ENCODE data around the gene TENM3.

DNA sequence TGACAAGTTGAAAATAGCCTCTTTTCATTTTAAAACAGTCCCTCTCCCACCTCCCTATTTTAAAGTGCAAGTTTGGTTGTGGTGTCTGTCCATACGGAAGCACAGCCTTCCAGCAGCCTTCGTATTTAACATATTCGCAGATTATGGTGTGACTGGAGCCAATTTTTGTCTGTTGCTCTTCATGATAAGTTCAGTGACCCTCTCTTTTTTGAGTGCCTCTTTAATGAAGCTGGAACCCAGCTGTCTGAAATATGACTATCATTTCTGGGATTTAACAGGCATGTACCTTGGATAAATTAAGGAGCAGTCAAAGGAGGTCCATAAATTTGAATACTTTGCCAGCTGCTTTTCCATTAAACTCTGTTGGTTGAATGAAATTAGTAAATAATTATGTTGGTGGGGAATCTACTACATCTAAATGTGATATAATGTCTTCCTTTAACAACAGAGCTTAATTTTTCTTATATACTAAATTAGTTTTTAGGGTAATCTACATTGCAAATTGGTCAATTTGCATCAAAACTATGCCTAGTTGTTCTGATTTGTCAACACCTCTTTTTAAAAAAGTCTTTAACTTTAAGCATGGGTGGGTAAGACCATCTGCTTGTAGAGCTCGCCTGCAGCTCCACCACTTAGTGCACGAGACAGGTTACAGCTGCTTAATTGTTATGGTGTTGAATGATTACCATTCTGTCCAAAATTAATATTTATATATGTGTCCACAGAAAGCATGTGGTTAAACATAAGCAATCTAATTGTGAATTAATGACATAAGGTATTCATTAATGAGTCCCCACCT, 457.4 kb downstream of the TENM3 start:
- TF ChIP-seq POLR2A (IDR thresholded peaks at IDR 0.05) (no peak), EP300 (IDR thresholded peaks at IDR 0.05; ENCODE audit: low read depth) (no peak)
- TF ChIP-seq, protein P1, sequence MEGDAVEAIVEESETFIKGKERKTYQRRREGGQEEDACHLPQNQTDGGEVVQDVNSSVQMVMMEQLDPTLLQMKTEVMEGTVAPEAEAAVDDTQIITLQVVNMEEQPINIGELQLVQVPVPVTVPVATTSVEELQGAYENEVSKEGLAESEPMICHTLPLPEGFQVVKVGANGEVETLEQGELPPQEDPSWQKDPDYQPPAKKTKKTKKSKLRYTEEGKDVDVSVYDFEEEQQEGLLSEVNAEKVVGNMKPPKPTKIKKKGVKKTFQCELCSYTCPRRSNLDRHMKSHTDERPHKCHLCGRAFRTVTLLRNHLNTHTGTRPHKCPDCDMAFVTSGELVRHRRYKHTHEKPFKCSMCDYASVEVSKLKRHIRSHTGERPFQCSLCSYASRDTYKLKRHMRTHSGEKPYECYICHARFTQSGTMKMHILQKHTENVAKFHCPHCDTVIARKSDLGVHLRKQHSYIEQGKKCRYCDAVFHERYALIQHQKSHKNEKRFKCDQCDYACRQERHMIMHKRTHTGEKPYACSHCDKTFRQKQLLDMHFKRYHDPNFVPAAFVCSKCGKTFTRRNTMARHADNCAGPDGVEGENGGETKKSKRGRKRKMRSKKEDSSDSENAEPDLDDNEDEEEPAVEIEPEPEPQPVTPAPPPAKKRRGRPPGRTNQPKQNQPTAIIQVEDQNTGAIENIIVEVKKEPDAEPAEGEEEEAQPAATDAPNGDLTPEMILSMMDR (IDR thresholded peaks at IDR 0.05) = no peak
